GM19397 (cell line): ENCODE results near the gene CWC27.
"Not testable (repeated sequence)": the region's sequence is repeated elsewhere in the genome, so short reads cannot be mapped to it uniquely, and the experiment has no call there.

Source experiments
- ATAC-seq: cut with Tn5 transposase; IDR thresholded peaks from one replicate; pipeline ENCODE4 v1.9.1; 2021; ENCODE audit warnings: mild to moderate bottlenecking, moderate library complexity; ENCODE audit not compliant: unreplicated experiment

The CWC27 gene

DNA sequence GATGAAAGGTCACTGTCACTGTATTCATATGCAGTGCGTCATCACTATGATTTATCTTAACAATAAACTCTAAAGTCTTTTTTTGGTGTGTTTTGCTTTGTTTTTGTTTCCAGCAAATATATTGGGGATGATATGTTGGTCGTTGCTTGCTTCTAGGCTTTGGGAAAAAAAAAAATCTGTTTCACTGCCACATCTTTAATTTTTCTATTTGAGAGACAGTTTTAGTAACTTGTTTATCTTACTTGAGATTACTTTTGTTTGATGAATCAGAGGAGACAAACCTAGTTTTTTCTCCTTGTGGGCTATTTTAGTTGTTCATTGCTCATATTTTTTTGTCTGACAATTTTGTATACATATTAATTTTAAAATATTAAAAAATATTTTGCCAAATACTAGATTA lies 19.4 kb downstream of the CWC27 start:
- no peak for ATAC-seq

DNA sequence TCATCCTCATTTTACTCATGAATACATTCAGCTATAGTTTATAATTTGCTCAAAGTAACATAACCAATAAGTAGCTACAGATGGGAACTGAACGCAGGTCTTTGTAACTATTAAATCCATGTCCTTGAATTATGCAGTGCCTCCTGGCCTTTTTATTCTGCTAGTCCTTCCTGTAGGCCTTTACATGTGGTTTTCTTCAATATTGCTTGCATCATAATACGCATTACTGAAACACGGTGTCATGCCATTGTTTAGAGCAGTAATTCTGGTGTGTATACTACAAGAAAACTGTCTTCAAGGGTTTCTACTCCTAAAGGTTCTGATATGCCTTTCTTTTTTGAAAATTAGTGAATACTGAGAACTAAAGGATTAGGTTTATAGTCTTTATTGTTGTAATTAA lies 20.7 kb downstream of the CWC27 start:
- no peak for ATAC-seq

DNA sequence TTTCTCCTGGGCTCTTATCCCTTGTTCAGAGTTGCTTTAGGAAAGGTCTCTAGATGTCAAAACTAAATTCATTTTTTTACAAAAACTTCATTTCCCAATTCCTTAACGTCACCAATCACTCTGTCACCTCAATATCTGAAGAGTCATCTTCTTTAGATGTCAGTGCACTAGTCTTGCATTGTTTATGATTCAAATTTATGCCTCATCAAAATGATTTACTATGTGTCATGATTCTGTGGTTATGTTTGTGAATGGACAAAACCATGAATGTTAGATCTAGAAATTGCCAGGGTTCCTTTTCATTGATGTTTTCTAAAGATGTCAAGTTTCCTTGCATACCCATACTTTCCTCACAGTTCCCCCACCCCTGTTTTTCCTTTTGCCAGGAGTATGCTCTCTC lies 21.5 kb downstream of the CWC27 start:
- ATAC-seq, result no peak

DNA sequence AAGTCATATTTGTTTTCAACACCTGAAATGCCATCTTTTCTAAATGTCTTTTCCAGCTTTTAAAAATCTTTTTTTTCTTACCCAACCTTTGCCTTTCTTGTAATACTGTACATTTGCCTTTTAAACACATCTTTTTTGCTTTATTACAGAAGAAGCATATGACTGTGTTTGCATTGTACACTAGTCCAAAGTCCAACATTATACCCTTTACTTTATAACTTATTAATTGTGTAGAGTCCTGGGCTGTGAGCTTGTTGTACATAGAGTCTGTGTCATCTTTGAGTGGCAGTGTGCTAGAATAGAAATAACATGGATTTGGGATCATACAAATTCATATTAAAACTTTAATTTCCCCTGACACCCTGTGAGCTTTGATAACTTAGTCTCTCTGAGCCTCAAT lies 23.7 kb downstream of the CWC27 start:
- ATAC-seq, result no peak

DNA sequence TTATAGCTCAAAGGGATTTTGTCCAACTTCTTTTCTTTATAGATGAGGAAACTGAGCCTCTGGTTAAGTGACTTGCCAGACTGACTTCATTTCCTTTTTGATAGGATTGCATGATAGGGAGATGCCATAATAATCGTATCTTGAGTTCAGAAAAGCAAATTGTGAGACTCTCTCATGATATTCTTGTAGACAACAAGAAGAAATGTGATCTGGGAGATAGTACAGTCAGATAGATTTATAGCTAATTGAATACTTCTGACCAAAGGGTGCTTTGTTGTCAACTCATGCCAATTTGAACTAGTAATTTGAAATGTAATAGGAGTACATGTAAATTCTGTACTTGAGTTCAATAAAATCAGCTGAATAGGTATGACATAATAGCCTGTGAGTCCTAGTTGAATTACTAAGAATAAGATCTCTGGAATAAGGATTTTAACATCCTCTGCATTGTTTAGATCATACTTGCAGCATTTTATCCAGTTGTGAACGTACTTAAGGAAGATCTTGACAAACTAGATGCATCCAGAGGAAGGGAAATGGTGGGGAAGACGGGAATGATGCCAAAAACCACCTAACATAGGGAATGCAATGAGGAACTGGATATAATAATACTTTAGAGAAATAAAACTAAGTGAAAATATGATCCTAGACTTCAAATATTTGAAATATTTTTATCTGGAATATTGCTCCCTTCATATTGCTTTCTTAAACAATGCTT lies 25.5 kb downstream of the CWC27 start:
- ATAC-seq, result no peak

DNA sequence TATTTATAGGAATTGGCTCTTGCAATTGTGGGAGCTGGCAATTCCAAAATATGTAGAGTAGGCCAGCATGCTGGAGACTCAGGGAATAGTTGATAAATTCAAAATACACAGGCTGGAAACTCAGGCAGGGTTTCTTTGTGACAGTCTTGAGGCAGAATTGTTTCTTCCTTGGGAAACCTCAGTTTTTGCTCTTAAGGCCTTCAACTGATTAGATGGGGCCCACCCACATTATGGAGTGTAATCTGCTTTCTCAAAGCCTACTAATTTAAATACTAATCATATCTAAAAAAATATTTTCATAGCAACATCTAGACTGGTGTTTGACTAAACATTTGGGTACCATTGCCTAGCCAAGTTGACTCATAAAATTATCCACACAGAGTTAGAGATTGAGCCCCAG lies 27.6 kb downstream of the CWC27 start:
- ATAC-seq, result no peak

DNA sequence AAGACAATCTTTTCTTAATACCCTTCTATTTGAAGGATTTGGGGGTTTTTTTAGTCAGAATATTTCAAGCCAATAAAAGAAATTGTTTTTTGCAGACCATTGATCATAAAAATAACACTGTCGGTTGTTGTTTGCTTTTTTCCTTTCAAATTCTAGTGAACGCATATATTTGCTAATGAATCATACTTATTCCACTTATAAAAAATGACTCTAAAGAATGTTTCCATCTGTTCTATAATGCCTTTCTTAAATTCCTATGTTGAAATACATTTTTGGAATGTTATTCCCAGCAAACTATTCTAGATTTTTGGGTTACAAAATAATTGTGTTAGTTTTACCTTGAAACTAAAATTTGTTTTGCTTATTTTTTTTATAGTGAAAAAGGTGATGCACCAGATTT lies 32.2 kb downstream of the CWC27 start:
- no peak for ATAC-seq

DNA sequence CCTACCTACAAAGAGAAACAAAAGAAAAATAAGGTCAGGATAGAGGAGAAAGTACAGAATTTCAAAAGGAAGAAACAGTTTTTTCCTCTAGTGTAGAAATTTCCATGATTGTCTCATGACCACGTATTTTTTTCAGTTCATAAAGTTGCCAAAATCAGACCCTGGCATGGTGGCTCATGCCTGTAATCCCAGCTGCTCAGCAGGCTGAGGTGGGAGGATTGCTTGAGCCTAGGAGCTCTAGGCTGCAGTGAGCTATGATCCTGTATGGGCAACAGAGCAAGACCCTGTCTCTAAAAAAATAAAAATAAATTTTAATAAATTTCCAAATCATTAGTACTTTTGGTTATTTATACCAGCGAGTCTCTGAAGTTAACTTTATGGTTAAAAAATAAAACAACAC lies 37.8 kb downstream of the CWC27 start:
- ATAC-seq, result no peak

DNA sequence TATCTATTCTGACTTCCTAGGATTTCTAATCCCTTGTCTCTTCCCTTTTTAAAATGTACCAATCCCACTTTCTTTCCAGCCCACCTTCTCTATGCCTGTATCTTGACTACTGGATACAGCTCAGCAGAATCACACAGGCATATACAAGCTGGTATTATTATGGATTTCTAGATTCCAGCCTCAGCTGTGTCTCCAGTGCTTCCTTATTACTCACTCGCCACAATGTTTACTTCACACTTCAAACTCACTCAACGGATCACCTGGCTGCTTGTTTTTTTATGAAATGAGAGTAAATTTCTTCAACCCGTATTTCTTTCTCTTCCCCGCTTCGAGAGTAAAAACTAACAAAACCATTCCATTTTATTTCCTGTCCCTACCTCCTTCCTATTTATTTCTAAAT lies 38.8 kb downstream of the CWC27 start:
- no peak for ATAC-seq

DNA sequence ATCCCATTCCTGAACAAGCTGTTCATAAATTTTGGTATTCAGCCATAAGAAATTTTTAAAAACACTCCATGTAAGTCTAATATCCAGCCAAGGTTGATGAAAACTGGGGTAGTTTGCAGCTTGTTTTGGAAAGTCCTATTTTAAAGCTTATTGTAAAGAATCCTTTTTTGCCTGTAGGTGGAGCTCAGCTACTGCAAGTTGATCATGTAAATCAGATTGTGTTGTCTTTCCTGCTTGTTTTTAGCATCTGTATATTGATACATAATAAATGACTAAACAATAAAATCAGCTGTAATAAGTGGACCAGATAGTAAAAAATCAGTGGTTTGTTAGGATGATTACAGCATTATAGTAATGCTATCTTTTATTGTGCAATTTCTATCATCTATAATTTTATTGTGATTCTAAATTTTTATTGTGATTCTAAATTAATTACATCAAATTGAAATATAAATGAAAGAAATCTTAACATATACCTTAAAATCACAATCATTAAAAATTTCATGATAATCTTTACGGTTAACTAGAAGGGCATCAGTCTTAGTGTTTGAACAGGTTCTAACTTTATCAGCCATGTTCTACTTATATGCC lies 42.4 kb downstream of the CWC27 start:
- ATAC-seq, result peak; percentile 56

DNA sequence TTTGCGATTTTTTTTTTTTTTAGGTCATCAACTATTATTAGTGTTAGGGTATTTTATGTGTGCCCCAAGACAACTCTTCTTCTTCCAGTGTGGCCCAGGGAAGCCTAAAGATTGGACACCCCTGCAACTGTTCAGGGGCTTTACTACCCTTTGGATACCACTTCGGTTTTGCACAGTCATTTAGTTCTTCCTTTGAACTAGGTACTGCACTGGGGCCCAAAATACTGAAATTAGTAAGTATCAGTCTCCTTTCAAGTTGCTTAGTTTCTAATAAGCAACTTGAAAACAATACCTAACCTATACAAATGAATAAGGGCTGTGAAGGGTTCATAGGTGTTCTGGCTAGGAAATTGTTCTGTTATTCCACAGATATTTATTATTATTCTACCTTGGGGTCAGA lies 45.3 kb downstream of the CWC27 start:
- ATAC-seq, result peak; percentile 75

DNA sequence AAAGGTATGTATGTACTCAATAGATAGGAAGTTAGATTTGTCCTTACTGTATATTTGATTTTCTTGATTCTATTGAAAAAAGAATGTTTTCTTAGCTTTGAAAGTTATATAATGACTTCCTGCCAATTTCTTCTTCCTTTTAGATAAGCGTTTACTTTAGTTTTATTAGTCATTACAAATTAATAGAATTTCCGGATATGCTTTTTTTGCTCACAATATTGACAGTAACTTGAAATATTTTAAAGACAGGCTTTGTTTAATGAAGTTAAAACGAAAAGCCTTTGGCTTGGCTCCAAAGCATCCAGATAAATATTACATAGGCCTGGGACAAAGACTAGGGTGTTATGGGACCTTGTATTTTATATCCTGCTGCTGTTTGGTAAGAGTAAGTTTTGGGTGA lies 49.5 kb downstream of the CWC27 start:
- ATAC-seq, result no peak

DNA sequence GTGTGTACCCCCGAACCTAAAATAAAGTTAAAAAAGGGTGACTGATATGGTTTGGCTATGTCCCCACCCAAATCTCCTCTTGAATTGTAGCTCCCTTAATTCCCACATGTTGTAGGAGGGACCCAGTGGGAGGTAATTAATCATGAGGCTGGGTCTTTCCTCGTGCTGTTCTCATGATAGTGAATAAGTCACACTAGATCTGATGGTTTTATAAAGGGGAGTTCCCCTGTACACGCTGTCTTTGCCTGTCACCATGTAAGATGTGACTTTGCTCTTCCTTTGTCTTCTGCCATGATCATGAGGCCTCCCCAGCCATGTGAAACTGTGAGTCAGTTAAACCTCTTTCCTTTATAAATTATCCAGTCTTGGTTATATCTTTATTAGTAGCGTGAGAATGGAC lies 50.6 kb downstream of the CWC27 start:
- not testable (repeated sequence) for ATAC-seq

DNA sequence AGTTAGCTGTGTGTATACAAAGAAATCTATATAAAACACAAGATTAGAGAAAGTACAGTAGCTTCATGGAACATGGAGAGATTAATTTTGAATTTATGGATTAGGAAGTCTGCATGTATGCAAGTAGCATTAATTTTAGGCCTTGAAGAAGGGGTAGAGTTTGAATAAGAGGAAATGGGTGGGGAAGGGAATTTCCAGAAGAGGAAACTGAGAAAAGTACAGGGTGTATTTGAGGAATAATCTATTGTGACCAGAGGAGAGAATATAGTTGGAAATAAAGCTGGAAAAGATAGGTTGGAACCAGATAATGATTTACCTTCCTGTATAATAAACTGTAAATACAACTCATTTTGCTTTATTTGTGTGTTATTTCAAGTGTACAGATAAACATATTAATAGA lies 53.6 kb downstream of the CWC27 start:
- no peak for ATAC-seq

DNA sequence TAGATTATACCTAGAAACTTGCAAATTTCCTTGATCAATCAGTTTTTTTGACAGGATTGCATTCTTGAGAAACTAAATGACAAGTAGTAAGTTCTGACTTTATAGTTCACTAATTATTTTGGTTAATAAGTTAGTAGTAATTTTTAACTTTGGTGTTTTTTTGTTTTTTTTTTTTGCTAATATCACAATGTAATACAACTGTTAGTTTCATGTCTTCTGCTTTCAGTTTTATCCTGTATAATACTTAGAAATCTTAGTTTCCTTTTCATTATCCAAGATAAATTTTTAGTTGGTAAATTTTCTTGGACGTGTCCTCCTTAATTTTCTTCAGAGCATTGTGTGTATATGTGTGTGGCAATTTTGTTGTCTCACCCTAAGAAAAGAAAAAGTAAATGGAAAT lies 57.8 kb downstream of the CWC27 start:
- no peak for ATAC-seq

DNA sequence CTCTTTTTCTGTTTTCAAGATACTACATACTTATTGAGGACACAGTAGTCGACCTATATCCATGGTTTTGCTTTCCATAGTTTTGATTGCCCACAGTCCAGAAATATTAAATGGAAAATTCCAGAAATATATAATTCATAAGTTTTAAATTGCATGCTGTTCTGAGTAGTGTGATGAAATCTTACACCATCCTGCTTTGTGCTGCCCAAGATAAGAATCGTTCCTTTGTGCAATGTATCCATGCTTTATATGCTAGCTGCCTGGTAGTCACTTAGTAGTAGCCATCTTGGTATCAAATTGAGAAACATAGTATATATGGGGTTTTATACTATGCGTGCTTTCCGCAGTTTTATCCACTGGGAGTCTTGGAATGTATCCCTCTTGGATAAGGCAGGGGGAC lies 59.0 kb downstream of the CWC27 start:
- no peak for ATAC-seq

DNA sequence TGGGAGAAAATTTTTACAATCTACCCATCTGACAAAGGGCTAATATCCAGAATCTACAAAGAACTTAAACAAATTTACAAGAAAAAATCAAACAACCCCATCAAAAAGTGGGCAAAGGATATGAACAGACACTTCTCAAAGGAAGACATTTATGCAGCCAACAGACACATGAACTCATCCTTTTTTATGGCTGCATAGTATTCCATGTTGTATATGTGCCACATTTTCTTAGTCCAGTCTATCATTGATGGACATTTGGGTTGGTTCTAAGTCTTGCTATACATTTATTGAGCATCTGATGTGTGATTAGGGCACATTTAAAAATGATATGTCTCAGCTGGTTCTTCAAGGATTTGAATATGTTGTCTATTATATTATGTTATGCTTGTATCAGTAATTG lies 61.9 kb downstream of the CWC27 start:
- not testable (repeated sequence) for ATAC-seq

DNA sequence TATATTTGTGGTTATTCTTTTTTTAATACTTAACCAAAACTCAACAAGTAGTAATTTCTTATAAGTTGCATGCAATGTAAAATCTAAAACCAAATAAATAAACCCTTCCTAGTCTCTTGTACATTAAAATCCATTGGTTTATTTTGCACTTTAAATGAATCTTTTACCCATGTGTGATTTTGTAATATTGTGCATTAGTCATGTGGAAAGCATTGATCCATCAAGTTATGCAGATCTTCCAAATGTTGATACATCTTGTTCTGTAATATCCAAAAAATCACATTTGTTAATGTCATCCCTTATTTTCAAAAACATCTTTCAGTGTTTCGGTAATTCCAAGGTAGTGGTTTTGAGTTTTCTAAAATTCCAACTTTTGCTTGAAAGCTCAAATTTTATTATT lies 63.3 kb downstream of the CWC27 start:
- ATAC-seq, result no peak

DNA sequence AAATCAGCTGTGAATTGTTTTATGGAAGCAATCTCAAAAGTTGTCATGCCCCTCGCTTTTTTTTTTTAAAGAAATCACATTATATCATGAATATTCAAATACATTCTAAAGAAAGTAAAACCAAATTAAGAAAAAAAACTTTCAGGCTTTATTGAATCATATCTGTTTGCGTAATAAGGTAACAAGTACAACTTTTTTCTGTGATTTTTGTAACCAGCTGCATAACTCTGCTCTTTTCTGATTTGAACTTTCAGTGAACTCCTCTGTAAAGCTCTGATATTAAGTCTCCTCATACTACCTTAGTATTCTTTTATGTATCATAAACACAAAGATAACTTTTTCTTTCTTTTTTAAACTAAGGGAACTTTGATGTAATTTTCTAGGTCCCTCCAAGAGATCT lies 65.3 kb downstream of the CWC27 start:
- no peak for ATAC-seq

DNA sequence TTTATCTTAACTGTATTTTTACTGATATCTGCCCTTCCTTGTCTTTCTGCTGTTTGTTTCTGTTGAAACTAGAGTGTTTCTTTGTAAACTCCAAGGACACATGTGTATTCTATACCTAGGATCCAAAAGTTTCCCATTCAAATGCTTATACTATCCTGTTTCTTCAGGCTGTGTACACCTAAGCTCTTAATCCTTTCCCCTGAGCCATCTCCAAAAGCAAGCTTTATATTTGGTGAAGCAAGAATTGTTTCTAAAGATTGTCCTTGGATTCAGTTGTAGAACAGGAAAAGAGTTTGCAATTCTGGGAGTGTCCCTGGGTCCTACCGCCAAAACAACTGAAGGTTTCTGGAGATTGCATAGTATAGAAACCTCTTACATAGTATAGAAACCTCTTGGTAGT lies 65.9 kb downstream of the CWC27 start:
- no peak for ATAC-seq

DNA sequence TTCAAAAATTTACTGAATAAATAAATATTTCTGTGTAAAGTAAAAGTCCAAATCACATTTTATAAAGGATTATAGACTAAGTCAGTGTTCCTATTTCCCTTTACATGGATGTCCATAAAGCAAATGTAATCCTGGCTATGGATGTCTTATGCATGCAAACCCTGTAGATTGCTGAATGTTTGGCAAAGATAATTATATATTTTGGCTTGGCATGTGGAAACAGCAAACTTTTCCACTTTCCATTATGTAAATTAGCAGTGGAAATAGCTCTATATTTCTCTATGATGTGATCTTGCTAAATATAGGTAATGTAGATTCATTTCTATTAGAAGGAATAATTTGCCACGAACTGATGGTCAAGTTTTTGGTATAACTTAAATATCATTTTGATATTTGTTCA lies 66.5 kb downstream of the CWC27 start:
- no peak for ATAC-seq

DNA sequence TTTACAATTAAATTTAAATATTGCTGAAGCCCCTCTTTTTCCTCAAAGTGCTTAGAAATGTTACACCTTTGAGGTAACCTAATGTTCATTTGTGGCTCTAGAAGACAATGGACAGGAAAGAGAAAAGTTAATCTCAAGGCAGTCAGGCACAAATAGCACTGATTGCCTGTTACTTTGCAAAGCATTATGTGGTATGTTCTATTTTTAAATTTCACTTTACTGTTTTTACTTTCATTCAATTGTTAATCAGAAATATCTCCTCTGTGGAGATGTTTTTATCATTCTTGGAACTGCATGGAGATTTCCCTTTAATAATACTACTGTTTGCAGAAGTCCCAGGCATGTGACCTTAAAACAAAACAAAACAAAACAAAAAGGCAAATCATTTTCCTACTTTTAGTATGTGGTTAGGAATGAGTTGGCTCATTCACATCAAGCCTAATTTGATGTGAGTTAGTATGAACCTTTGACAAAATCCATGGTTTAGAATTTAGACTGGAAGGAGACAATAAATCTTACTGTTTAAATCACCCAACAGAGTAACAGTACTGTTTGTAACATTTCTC lies 67.5 kb downstream of the CWC27 start:
- ATAC-seq, result no peak

DNA sequence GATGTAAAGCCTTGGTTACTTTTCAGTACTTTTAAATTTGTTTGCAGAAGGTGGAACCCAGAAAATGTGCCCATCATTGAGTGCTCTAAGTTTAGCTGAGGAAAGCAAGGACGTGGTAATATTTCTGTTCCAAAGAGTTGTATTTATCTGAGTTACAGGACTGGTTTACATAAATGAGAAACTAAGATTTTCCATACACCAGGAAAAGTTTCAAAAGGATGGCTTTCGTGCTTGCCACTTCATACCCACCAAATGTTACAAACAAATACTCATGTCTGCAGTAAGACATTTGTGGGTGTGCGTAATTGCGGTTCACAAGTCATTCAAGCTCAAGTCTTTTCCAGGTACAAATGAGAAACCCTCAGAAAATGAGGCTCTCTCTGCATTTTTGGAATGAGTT lies 68.1 kb downstream of the CWC27 start:
- no peak for ATAC-seq
